GM19193 (cell line): Measurements from ENCODE around the gene CLDN4.

Source experiments
- POLR2A ChIP-seq: IDR thresholded peaks from 4 replicates; pipeline ENCODE4 v1.6.1; 2011; ENCODE audit not compliant: insufficient read depth, insufficient read length; ENCODE audit errors: extremely low read depth

Gene CLDN4, protein sequence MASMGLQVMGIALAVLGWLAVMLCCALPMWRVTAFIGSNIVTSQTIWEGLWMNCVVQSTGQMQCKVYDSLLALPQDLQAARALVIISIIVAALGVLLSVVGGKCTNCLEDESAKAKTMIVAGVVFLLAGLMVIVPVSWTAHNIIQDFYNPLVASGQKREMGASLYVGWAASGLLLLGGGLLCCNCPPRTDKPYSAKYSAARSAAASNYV

DNA sequence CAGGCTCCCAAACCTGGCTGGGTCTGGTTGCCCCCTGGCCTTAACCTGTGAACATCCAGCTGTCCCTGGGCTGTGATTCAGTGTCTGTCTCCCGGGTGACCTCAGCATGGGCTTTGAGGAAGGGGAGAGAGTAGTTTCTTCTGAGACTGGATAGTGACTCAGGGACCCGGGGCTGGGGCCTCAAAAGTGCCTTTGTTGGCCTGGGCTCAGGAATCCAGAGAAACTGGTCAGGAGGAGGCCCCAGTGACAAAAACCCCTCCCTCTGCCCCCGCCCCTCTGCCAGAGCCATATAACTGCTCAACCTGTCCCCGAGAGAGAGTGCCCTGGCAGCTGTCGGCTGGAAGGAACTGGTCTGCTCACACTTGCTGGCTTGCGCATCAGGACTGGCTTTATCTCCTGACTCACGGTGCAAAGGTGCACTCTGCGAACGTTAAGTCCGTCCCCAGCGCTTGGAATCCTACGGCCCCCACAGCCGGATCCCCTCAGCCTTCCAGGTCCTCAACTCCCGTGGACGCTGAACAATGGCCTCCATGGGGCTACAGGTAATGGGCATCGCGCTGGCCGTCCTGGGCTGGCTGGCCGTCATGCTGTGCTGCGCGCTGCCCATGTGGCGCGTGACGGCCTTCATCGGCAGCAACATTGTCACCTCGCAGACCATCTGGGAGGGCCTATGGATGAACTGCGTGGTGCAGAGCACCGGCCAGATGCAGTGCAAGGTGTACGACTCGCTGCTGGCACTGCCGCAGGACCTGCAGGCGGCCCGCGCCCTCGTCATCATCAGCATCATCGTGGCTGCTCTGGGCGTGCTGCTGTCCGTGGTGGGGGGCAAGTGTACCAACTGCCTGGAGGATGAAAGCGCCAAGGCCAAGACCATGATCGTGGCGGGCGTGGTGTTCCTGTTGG lies at the start of gene CLDN4:
TSS of gene CLDN4 (plus strand) at position 316 of the 903 bp plus-strand sequence. CDS start at position 522, 206 bp downstream.
- no peak for TF ChIP-seq POLR2A

- no peak for TF ChIP-seq POLR2A
Measured at GRCh38 chr7:73786588-73786987, 44.2 kb upstream of the CLDN4 start.

DNA sequence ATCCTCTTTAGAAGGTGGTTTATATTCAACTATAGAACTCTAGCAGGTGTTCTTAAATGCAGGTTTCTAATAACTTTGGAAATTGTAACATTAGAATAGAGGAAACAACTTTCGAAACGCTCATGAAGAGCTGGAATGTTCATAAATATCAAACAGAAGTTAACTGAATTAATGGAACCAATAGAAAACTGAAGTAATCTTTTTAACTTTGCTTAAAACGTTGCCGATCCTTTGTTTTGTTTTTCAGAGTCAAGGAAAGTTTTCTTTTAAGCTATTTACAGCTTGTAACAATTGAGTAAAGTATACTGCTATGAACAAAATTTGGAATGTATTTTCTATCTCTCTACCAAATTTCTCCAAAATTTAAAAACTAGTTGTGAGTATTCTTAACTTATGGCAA lies 41.7 kb upstream of the CLDN4 start:
- no peak for TF ChIP-seq POLR2A

DNA sequence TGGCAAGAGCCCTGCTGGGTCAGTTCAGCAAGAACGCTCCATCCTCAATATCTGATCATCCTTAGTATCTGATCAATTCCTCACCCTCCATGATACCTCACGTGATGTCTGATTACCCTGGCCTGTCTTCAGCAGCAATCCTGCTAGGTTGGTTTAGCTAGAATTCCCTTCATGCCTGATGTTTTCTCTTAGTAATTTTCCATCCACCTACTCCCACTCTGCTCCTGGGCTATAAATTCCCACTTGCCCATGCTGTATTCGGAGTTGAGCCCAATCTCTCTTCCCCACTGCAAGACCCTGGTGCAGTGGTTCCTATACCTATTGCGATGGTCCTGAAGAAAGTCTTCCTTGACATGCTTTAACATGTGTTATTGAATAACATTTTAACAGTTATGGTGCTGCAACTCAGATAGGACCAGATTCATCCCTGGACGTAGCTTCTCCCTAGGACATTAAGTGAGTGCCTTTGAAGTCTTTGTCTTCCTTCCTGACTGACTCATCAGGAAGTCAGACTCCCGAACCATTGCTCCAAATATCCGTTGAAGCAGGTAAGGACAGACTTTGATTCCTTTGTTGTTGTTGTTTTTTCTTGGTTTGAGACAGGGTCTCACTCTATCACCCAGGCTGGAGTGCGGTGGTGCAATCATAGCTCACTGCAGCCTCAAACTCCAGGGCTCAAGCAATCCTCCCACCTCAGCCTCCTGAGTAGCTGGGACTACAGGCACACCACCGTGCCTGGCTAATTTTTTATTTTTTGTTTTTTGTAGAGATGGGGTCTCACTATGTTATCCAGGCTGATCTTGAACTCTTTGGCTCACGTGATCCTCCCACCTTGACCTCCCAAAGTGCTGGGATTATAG lies 31.3 kb upstream of the CLDN4 start:
- no peak for TF ChIP-seq POLR2A

DNA sequence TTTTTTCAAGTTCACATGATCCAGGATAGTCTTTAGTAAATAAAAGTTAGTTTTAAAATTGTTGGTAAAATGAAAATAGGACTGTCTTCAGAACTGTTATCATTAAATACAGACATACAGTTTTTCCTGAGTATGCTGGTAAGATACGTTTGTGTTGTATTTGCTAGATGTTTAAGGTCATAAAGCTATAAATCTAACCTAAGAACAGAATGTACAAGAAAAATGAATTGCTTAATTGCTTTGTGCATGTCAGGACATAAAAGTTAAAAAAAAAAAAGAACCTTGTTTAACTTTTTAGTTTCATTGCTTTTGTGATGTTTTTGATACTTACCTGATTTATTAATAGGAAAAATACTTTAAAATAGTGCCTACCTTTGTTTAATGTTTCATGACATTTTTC lies 29.2 kb upstream of the CLDN4 start:
- TF ChIP-seq POLR2A: no peak

DNA sequence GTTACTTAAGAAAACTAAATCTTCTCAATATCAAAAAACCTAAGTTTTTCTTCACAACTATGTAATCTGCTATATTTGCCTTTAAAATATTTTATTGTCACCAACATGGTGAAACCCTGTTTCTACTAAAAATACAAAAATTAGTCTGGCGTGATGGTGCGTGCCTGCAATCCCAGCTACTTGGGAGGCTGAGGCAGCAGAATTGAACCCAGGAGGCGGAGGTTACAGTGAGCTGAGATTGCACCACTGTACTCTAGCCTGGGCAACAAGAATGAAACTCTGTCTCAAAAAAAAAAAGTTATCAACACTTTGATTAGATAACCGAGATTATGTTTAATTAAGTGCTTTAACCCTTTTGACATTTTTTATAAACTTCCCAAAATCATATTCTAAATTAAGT lies 28.3 kb upstream of the CLDN4 start:
- no peak for TF ChIP-seq POLR2A

- TF ChIP-seq POLR2A: no peak
Measured at GRCh38 chr7:73809467-73809951, 21.3 kb upstream of the CLDN4 start.

DNA sequence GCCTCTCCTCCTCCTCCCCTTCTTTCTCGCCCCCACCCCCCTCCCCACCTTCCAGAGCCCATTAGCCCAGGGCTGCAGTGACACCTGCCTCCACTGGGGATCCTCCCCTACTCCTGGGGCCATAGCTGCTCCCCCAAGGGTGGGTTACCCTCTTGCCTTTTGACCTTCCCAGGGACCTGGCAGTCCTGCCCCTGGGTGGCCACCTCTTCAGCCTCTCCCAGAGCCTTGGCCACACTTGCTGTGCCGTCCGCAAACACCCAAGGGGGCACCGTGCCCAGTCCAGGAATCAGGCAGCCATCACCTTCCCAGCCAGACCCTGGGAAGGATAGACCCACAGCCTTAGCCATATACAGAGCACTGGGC lies 19.8 kb upstream of the CLDN4 start:
- TF ChIP-seq POLR2A: no peak

- TF ChIP-seq POLR2A: no peak
Measured at GRCh38 chr7:73811760-73812168, 19.0 kb upstream of the CLDN4 start.

DNA sequence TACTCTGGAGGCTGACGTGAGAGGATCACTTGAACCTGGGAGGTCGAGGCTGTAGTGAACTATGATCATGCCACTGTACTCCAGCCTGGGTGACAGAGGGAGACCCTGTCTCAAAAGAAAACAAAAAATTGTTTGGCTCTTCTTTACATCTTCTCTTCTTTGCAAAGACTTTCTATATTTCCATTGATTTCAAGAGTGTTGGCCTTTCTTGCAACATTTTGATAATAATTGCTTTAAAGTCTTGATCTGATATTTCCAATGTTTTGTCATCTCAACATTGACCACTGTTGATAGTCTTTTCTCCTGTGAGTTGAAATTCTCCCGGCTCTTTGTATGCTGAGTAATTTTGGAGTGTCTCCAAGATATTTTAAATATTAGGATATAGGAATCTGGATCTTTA lies 17.8 kb upstream of the CLDN4 start:
- no peak for TF ChIP-seq POLR2A

DNA sequence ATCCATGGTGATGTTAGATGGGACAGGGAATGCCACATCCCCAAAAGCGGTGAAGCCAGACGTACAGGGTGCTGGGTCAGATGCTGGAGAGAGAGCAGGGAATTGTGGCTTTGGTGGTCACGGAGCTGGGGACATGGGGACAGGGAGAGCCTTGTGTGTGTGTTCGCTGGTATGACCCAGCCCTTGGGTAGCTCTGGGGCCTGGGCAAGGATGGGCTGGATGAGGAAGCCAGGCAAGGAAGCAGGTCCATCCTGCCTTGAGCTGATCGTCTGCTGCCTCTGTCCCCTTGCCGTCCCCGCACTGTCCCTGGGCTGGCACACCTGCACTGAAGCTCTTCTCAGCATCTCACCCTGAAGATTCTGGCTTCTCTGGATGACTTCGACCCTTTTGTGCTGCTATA lies 15.4 kb upstream of the CLDN4 start:
- TF ChIP-seq POLR2A: no peak

DNA sequence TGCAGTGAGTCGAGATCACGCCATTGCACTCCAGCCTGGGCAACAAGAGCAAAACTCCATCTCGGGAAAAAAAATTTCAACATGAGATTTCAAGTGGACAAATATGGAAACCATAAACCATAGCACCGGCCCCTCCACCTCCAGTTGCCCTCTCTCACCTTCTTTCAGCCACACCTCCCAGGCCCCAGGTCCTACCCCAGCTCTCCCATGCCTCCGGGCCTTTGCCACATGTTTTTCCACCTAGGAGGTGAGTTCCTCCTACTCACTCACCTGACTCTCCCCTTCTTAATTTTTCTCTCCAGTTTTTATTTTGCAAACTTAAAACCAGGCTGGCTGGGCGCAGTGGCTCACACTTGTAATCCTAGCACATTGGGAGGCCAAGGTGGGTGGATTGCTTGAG lies 13.7 kb upstream of the CLDN4 start:
- no peak for TF ChIP-seq POLR2A

- no peak for TF ChIP-seq POLR2A
Measured at GRCh38 chr7:73820013-73820412, 10.8 kb upstream of the CLDN4 start.

DNA sequence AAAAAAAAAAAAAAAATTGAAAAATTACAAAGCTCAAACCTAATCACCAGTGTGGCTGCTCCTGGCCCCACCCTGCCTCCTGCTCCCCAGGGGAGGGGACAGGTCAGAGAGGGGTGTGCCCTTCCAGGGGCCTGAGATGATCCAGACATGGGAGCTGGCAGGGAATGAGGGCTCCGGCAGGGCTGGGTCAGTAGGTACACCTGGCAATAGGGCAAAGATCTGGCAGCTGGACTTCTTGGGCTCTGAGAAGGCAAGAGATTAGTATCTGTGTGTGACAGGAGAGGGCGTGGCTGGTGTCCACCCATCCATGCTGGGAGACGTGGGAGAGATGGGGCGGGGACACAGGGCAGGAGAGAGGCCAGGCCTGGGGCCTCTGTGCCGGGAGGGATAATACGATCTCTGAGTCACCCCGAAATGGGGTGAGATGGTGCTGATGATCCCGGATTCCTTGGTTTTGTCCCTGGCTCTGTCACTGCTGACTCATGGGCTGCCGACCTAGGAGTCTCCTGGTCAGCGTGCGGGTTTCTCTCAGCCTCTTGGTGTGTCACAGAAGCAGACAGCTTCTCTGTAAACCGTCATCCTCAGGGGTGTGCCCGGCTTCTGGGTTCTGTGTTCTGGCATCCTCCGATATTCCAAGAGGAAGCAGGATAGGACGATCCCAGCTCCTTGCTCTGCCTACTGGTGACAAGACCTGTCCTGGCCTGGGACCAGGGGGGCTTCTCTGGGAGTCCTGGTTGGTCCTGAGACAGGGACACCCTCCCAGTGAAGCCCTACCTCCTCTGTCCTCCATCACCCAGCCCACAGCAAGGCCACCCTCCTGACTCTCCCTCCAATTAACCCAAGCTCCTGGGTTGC lies 8.2 kb upstream of the CLDN4 start:
- TF ChIP-seq POLR2A: no peak
